Measurements from ENCODE around the gene ADSL. TPM values are rescaled to one million over a fixed set of nuclear protein-coding genes. Genes with fewer than 3 reads are reported as not detected.

ADSL gene
- total RNA-seq, 4 donors from 2014 or later = 49.0 to 69.4 (median 60.1) TPM

GRCh38 chr22:40335358-40335757, 10.9 kb upstream of the ADSL start:
- intact Hi-C loops (cut with DNase I) = no loop called here
- Histone ChIP-seq H3K4me1 (peaks cover 0 to 8% of the 10 kb centered on the region in 2 donors), H3K4me3 (replicated peaks in 1 of 3) (no peak overlapping the region), H3K9me3 (no peaks in the 10 kb centered on the region), H3K27me3 (no peaks in the 10 kb centered on the region), H3K36me3 (peaks cover 0 to 5% of the 10 kb centered on the region in 2 donors), H3K27ac (no peak overlapping the region)
- no peak for DNase-seq
- 65 to 82% methylated on average over 2 of the region's 2 CpGs for WGBS, 2 donors
- TF ChIP-seq POLR2A (IDR thresholded peaks at IDR 0.05) (no peak), CTCF (IDR thresholded peaks at IDR 0.05) (no peak)

- no peak for DNase-seq
- no peaks in the 10 kb centered on the region for H3K36me3 ChIP-seq
- H3K4me3 ChIP-seq (replicated peaks in 1 of 3) = no peak overlapping the region
- no peaks in the 10 kb centered on the region for H3K27me3 ChIP-seq
- WGBS, 2 donors = 95 to 96% methylated on average over 5 of the region's 5 CpGs
- no peaks in the 10 kb centered on the region for H3K4me1 ChIP-seq
- no peaks in the 10 kb centered on the region for H3K9me3 ChIP-seq
- intact Hi-C loops (cut with DNase I) = no loop called here
- TF ChIP-seq POLR2A (IDR thresholded peaks at IDR 0.05) = no peak
- TF ChIP-seq CTCF (IDR thresholded peaks at IDR 0.05) = no peak
- H3K27ac ChIP-seq = no peak overlapping the region
Measured at GRCh38 chr22:40340044-40340443, 6.3 kb upstream of the ADSL start.

- Histone ChIP-seq H3K4me3 (replicated peaks in 1 of 3) (no peak overlapping the region), H3K27me3 (no peaks in the 10 kb centered on the region), H3K9me3 (no peaks in the 10 kb centered on the region), H3K4me1 (peaks cover 0 to 5% of the 10 kb centered on the region in 2 donors), H3K36me3 (no peaks in the 10 kb centered on the region), H3K27ac (no peak overlapping the region)
- intact Hi-C loops (cut with DNase I) = no loop called here
- TF ChIP-seq POLR2A (IDR thresholded peaks at IDR 0.05) = no peak
- TF ChIP-seq CTCF (IDR thresholded peaks at IDR 0.05) = no peak
- no peak for DNase-seq
- WGBS, 2 donors = 49% methylated on average over 4 of the region's 4 CpGs
Measured at GRCh38 chr22:40341604-40342003, 4.7 kb upstream of the ADSL start.

- 35% methylated on average over 9 of the region's 9 CpGs for WGBS, 2 donors
- peaks cover 6 to 10% of the 10 kb centered on the region in 2 donors for H3K4me1 ChIP-seq
- TF ChIP-seq POLR2A (IDR thresholded peaks at IDR 0.05) (no peak), CTCF (IDR thresholded peaks at IDR 0.05) (no peak)
- no peak overlapping the region for H3K4me3 ChIP-seq (replicated peaks in 1 of 3)
- no peak for DNase-seq
- H3K27ac ChIP-seq = no peak overlapping the region
- H3K9me3 ChIP-seq = no peaks in the 10 kb centered on the region
- intact Hi-C loops (cut with DNase I) = no loop called here
- H3K27me3 ChIP-seq = no peaks in the 10 kb centered on the region
- no peaks in the 10 kb centered on the region for H3K36me3 ChIP-seq
Measured at GRCh38 chr22:40342521-40342920, 3.8 kb upstream of the ADSL start.

GRCh38 chr22:40345271-40345670, 1.0 kb upstream of the ADSL start:
- TF ChIP-seq CTCF (IDR thresholded peaks at IDR 0.05) (no peak), POLR2A (IDR thresholded peaks at IDR 0.05) (no peak)
- Histone ChIP-seq H3K27ac (no peak overlapping the region), H3K27me3 (no peaks in the 10 kb centered on the region), H3K4me1 (peaks cover 15 to 22% of the 10 kb centered on the region in 2 donors), H3K9me3 (no peaks in the 10 kb centered on the region), H3K4me3 (replicated peaks in 1 of 3) (peak overlapping the region in 1 of 3 donors; percentile 62), H3K36me3 (peaks cover 0 to 5% of the 10 kb centered on the region in 2 donors)
- DNase-seq = no peak
- WGBS, 2 donors = 68 to 76% methylated on average over 6 of the region's 6 CpGs
- intact Hi-C loops (cut with DNase I) = loop anchor here (5.0 kb wide), 2 partner anchors 298 to 813 kb away; partner anchors contain the start of gene RPS19BP1
